ENCODE results near the gene CSPG5.

Gene CSPG5

DNA sequence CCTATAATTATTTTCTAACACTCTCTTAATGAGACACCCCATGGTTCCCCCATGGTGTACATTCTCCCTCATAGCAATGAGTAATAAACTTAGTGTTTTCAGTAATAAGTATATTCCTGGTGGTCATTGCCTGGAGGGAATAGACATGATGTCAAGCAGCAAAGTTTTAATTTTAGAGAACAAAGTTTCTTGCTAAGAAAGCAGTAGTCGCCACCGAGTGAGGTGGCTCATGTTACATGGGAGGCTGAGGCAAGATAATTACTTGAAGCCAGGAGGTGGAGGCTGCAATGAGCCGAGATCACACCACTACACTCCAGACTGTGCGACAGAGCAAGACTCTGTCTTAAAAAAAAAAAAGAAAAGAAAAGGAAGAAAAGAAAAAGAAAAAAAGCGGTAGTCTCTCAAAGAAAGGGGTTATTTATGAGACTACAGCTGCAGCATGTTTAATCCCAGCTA lies 62.8 kb downstream of the CSPG5 start:
- Histone ChIP-seq H3K9me3 (no peaks in the 10 kb centered on the region), H3K4me1 (ENCODE audit: control insufficient read depth in 1 of 2, insufficient read depth in 1 of 2, low read depth in 1 of 2, low read length in 1 of 2) (peaks cover 6 to 7% of the 10 kb centered on the region in 2 experiments), H3K4me3 (ENCODE audit: low read depth in 1 of 2, low read length in 1 of 2) (no peak overlapping the region), H3K27me3 (no peaks in the 10 kb centered on the region), H3K36me3 (no peaks in the 10 kb centered on the region), H3K27ac (no peak overlapping the region)
- TF ChIP-seq CTCF (IDR thresholded peaks at IDR 0.05): no peak

GRCh38 chr3:47515100-47515499 lies 63.6 kb downstream of the CSPG5 start:
- TF ChIP-seq CTCF (IDR thresholded peaks at IDR 0.05): no peak
- Histone ChIP-seq H3K27ac (no peak overlapping the region), H3K27me3 (no peaks in the 10 kb centered on the region), H3K4me1 (ENCODE audit: control insufficient read depth in 1 of 2, insufficient read depth in 1 of 2, low read depth in 1 of 2, low read length in 1 of 2) (peaks cover 6 to 7% of the 10 kb centered on the region in 2 experiments), H3K4me3 (ENCODE audit: low read depth in 1 of 2, low read length in 1 of 2) (no peak overlapping the region), H3K9me3 (no peaks in the 10 kb centered on the region), H3K36me3 (no peaks in the 10 kb centered on the region)

GRCh38 chr3:47513125-47513929 lies 65.3 kb downstream of the CSPG5 start, which contains the start of gene ELP6:
Gene ELP6, minus strand, starts transcription at chr3:47513712. Its CDS starts 122 bp downstream, at chr3:47513590.
- no peaks in the 10 kb centered on the region for H3K9me3 ChIP-seq
- peak; percentile 58 for TF ChIP-seq CTCF (IDR thresholded peaks at IDR 0.05)
- H3K4me1 ChIP-seq (ENCODE audit: control insufficient read depth in 1 of 2, insufficient read depth in 1 of 2, low read depth in 1 of 2, low read length in 1 of 2): peaks cover 6 to 7% of the 10 kb centered on the region in 2 experiments
- no peaks in the 10 kb centered on the region for H3K27me3 ChIP-seq
- peaks cover 4% of the 10 kb centered on the region for H3K36me3 ChIP-seq
- H3K4me3 ChIP-seq (ENCODE audit: low read depth in 1 of 2, low read length in 1 of 2): peak within 1 kb of the TSS; percentile 98 to 99
- peak within 1 kb of the TSS; percentile 90 for H3K27ac ChIP-seq

DNA sequence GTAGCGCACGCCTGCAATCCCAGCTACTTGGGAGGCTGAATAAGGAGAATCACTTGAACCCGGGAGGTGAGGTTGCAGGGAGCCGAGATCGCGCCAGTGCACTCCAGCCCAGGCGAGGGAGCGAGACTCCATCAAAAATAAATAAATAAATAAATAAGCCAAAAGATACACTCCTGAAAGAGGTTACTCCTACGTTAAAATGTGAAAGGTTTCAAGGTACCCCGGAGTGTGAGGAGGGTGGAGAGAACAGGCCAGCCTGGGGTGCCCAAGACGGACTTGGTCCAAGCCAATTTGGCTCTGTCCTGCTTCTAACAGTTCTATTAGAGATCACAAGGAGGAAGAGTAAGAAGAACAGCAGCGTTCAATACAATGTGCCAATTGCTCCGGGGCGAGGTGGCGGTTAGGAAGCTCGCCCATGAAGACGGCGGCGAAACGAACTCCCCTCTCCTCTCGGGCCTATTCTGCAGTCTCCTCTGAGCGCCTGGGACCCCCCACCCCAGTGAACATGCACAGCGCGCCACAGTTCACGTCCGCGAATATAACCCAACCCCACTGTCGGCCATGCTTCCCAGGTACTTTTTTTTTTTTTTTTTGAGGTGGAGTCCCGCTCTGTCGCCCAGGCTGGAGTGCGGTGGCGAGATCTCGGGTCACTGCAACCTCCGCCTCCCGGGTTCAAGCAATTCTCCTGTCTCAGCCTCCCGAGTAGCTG lies 66.1 kb downstream of the CSPG5 start:
- H3K27ac ChIP-seq: peak overlapping the region; percentile 90
- no peaks in the 10 kb centered on the region for H3K27me3 ChIP-seq
- H3K4me1 ChIP-seq (ENCODE audit: control insufficient read depth in 1 of 2, insufficient read depth in 1 of 2, low read depth in 1 of 2, low read length in 1 of 2): peaks cover 6 to 7% of the 10 kb centered on the region in 2 experiments
- peak overlapping the region; percentile 98 to 99 for H3K4me3 ChIP-seq (ENCODE audit: low read depth in 1 of 2, low read length in 1 of 2)
- no peaks in the 10 kb centered on the region for H3K9me3 ChIP-seq
- H3K36me3 ChIP-seq: peaks cover 11% of the 10 kb centered on the region
- TF ChIP-seq CTCF (IDR thresholded peaks at IDR 0.05): no peak

Measured in neutrophil (primary cell).